ENCODE results near the gene LCTL.

- TF ChIP-seq CTCF (conservative IDR thresholded peaks at IDR 0.05; ENCODE audit: low read depth, low read length) = no peak
- TF ChIP-seq EZH2 (IDR thresholded peaks at IDR 0.05; ENCODE audit: borderline replicate concordance, low read depth, low read length, poor library complexity, severe bottlenecking) = no peak
These were observed 26.9 kb upstream of the LCTL start for GRCh38 chr15:66592505-66593218.

Data from A673 (cell line).